Lower leg skin (tissue), 3 donors: ENCODE measurements around the gene SLC12A2.

Experiments used
- CTCF ChIP-seq, 3 donors: fragments of 450-650 bp; IDR thresholded peaks; one replicate each; pipeline ENCODE4 v1.5.1; 2016; ENCODE audit warnings: antibody characterized with exemption in 3 of 3, mild to moderate bottlenecking in 3 of 3, moderate library complexity in 2 of 3
- POLR2A ChIP-seq, 2 donors: fragments of 450-650 bp; IDR thresholded peaks; one replicate each; pipeline ENCODE4 v1.6.1; 2016 to 2017; ENCODE audit warnings: antibody characterized with exemption in 2 of 2, mild to moderate bottlenecking in 1 of 2, moderate library complexity in 1 of 2

DNA sequence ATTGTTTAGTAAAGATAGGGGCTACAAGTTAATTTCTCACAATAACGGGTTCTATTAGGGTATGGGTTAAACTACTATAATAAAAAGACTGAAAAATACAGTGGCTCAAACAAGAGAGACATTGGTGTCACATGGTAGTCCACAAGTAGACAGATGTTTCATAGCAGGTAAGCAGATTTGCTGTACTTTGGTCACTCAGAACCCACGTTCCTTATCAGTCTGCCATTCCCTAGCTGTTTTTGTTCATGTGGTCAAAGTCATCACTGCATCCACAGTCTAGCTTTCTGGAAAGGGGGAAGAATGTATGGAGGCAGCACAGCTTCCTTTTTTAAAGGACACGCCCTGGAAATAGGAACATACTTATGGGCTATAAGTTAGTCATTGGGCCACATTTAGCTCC, 73.0 kb downstream of the SLC12A2 start:
- TF ChIP-seq CTCF (IDR thresholded peaks at IDR 0.05) (no peak), POLR2A (IDR thresholded peaks at IDR 0.05) (no peak)
